GM20431 (cell line): ENCODE measurements around the gene GUF1.
"Not testable (repeated sequence)": the region's sequence is repeated elsewhere in the genome, so short reads cannot be mapped to it uniquely, and the experiment has no call there.

Experiments used
- in situ Hi-C: fragments of 300-500 bp; cut with MseI, MboI; formaldehyde crosslinking; loops from one replicate; pipeline ENCODE4 v1.15.0; 2020; ENCODE audit warnings: low sequenced_read_pairs; ENCODE audit not compliant: unreplicated experiment

GUF1 gene

GRCh38 chr4:44701037-44701436 is 22.8 kb downstream of the GUF1 start:
- in situ Hi-C loops: no loop called here

GRCh38 chr4:44704673-44705072 is 26.5 kb downstream of the GUF1 start:
- in situ Hi-C loops: no loop called here

- in situ Hi-C loops: no loop called here
Observed at GRCh38 chr4:44713125-44713524, 34.9 kb downstream of the GUF1 start.

GRCh38 chr4:44716597-44716996 is 38.4 kb downstream of the GUF1 start:
- in situ Hi-C loops: no loop called here

- in situ Hi-C loops: no loop called here
Observed at GRCh38 chr4:44720371-44720770, 42.2 kb downstream of the GUF1 start.

GRCh38 chr4:44722001-44722400 is 43.8 kb downstream of the GUF1 start:
- in situ Hi-C loops: no loop called here

GRCh38 chr4:44725166-44725565 is 46.9 kb downstream of the GUF1 start:
- in situ Hi-C loops: no loop called here

GRCh38 chr4:44725726-44726037 is 47.5 kb downstream of the GUF1 start:
- in situ Hi-C loops: no loop called here

- in situ Hi-C loops: no loop called here
Observed at GRCh38 chr4:44726038-44726871, 48.0 kb downstream of the GUF1 start, which contains the start of gene GNPDA2. Gene GNPDA2, minus strand, starts transcription at chr4:44726556. Its CDS starts 4,349 bp downstream, at chr4:44722207.

- in situ Hi-C loops: no loop called here
Observed at GRCh38 chr4:44727471-44727870, 49.3 kb downstream of the GUF1 start.

GRCh38 chr4:44728694-44729093 is 50.5 kb downstream of the GUF1 start:
- in situ Hi-C loops: not testable (repeated sequence)

GRCh38 chr4:44736900-44737299 is 58.7 kb downstream of the GUF1 start:
- in situ Hi-C loops: no loop called here

- in situ Hi-C loops: no loop called here
Observed at GRCh38 chr4:44738615-44739014, 60.4 kb downstream of the GUF1 start.

GRCh38 chr4:44740201-44740600 is 62.0 kb downstream of the GUF1 start:
- in situ Hi-C loops: no loop called here
